GM19240 (cell line): ENCODE measurements around the gene AUTS2.
A peak's percentile ranks its signal among the peaks of the same experiment; 100 is the strongest.

Experiments
- DNase-seq: peaks from one replicate; pipeline ENCODE4 v3.0.0; 2011; ENCODE audit warnings: low spot score; ENCODE audit not compliant: insufficient read length

AUTS2 gene

DNA sequence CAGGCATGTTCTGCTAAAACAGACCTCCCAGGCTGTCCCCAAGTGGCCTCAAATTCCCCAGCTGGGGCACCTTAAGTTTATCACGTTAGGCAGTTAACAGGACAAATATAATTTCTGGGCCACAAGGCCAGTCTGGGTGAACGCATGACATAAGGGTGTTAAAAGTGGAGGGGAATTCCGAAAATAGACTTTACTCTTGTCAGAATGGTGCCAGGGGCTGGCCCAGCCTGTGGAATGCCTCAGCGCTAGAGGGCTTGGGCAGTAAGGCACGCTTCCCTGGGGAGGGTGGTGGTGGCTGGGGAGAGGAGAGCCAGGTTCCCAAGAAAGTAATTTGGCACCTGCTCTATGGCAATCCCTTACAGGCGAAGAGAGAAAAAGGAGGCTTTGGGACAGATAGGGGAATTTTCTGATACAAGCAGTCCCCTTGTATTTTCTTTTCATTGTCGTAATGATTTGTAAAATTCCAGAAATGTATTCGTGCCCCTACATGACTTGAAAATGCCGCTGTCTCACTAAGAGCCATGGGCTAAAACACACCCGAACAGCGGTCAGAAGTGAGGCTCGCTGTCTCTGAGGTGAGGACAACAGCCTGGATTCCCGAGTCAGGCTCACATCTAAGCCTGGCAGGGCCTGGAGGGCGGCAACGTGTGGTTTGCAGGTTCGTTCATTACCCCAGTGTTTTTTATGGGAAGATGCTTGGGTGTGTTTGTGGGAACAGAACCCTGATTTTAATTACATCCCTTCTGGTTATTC, 1070.5 kb downstream of the AUTS2 start:
- DNase-seq: no peak

DNA sequence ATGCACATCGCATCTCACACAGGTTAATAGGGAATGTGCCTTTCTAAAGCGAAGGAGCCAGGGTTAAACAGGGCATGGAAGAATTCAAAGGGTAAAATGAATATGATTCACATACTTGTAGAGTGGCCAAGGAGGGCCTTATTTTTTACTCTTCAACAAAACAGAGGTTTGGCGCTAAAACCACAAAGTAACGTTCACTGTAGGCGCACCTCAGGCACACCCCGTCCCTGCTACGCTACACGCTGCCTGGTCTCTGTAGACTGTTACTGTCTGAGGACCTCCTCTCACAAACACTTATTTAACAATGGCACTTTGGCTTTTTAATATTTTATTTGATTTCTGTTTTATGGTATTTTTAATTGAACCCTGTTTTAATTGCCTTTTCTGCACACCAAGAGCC, 1071.6 kb downstream of the AUTS2 start:
- no peak for DNase-seq

DNA sequence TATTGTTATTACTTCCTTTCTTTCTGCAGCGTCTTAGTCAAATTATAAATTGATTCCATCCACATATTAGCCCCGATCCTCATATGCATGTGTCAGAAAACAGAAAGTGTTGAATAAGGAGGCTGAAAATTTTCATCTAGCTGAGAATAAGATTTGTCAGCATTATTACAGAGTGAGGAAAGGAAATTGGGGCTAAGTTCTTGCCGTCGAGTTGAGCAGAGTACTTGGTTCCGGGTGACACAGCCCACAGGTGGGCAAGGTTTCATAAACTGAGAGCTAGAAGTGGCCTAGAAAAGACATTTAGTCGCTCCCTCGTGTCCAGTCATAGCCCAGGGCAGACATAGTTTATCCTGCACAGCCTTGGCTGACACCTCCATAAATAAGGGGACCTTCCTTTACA, 1072.0 kb downstream of the AUTS2 start:
- DNase-seq: no peak

DNA sequence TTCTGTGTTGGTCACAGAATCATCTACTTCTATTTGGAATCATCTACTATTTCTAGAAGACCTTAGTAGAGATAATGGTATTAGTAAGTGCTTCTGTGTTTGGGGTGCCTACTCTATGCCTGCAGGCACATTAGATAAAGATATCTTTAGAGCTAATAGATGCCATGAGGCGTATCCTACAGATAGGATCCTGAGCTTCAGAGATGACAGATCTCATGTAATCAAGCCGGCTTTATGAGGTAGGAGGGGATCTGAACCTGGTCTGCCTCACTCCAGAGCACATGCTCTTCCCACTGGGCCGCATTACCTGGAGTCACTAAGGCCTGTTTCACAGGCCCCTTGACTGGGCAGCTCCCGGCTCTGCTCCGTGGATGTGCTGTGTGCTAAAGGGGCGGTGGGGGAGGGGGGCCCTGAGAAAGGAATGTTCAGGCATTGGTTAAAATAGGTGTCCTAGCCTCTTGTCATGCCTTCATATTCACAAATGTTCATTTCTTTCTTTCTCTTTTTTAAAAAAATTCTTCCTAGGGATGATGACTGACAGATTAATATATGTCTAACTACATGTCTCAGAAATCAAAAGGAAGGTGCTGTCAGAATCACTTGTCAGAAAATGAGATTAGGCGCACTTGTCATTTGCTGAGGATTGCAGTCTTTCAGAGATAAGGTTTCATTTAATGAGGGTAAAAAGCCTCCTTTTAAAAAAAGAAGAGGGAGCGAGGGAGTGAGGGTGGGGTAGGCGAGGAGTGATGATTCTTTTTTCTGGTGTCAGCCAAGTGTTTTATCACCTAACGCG, 1075.7 kb downstream of the AUTS2 start:
- DNase-seq: no peak

- DNase-seq: no peak
Observed at GRCh38 chr7:70674571-70675010, 1076.3 kb downstream of the AUTS2 start.

- no peak for DNase-seq
Observed at GRCh38 chr7:70676243-70676642, 1078.0 kb downstream of the AUTS2 start.

DNA sequence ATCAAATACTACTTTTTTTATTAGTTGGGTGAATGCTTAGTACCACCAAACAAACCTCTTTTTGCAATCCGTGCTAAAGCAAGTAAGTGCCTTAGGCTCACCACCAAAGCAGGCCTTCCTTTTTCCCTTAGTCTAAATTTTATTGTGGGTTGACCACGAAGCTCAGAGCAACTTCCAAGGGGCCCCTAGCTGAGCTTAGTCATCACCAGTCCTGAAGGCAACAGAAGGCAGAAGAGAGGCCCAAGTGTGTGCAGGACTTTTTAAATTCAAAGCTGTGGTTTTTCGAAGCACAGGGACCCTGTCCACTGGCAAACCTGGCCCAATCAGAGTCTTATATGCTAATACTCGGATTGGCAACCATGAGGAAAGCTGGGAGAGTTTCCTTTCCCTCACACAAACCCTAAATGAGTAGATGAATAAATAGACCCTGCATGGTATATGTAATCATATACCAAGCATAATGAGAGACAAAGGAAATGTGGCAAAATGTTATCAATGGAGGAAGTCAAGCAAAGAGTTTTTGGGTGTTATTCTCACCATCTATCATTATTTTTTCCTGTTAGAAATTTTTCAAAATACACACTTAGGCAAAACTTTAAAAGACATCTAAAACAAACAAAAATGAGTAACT, 1080.5 kb downstream of the AUTS2 start:
- DNase-seq: no peak

GRCh38 chr7:70679661-70680060, 1081.4 kb downstream of the AUTS2 start:
- no peak for DNase-seq

GRCh38 chr7:70680306-70680705, 1082.0 kb downstream of the AUTS2 start:
- no peak for DNase-seq

DNA sequence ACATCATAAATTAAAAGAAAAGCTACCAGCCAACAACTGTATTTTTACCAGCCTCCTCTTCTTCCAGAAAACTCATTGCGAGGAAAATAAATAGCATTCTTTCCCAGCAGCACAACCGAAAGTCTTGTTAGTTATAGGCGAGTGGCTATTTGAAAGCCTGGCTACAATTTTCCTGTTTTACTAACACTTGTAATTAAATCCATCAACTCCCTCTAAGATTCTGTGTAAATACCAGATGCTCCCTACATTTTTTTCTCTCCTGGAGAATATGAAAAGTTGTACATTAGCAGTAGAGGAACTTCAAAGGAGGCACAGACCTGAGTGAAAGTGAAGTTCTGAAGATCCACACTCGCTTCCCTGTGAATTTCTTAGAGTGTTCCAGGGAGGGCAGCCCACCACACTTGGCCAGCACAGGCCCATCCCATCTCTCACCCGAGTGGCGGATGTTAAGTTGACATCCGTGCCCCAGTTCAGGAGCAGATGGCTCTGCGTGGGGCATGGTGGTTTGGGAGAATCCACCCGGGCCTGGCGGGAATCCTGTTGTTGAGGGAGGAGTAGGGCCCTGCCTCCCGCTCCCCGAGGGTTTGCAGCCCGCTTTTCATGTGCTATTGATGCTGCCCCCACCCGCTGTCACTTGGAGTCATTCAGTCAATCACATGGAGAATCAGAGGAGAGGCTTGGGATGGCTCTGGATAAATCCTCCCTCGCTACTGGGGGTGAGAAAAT, 1082.6 kb downstream of the AUTS2 start:
- no peak for DNase-seq

DNA sequence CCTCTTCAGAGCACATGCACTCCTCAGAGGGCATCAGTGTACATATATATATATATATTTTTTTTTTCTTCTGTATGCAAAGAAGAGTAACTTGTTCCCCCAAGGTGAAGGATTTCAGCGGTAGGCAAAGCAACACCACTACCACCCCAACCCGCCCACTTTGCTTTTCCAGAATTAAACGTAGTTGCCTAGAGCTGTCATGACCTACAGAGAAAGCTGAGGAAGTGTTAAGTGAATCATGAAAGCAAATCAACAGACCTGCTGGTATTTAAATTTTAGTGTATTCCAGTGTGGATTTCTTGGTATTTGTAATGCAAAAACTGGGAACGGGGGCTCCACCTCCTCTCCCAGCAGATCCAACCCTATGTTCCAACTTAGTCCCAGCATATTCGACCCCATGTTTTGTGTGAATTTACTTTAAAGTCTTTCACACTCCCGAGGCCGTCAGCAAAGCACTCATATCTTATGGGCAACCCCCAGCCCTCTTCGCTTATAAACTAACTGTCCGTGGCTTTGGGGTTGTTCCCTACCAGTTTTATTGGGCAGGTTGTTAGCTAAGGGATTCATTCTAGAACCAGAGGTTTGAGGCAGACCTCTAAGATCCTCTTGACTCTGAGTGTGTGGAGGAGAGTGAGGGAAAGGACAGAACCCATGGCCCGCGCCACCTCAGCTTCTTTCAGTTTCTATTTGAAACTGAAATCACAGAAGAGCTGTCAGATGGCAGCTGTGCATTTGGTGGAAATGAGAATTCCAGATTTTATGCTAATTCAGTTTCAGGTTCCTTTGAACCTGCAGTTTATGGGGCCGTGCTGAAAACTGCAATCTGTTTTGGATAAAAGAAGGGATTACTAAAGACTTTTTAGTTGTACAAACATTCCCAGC, 1083.4 kb downstream of the AUTS2 start:
- peak; percentile 53 for DNase-seq

DNA sequence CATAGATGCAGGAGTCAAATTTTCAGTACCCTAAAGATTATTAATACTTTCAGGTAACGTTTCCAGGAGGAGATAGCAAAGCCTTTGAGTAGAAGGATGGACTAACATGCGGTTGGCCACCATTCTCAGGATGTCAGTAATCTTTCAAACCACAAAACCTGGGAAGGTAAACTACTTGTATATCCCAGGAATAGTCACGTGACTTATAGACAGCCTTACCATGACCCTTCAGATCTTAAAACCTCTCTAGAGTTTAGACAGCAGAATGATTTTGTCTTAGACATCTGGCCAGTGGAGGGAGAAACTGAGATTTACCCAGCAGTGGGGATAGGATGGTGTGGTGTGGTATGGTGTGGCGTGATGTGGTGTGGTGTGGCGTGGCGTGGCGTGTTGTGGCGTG, 1085.9 kb downstream of the AUTS2 start:
- no peak for DNase-seq

DNA sequence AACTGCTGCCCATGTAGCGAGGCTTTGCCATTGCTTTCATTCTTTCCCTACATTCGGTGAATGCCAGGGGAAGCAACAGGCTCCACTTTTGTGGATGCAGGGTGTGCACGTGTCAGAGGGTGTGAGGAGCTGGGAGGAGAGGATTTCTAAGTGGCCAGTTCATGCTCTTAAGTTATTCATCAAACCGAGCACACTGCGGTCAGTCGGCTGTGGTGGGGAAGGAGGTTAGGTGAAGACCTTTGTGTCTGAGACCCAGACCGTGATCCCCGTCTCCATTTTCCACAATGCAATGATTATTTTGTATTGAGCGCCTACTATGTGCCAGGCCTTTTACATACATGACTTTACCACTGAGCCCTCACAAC, 1095.0 kb downstream of the AUTS2 start:
- DNase-seq: no peak

GRCh38 chr7:70693686-70694433, 1095.6 kb downstream of the AUTS2 start:
- DNase-seq: peak; percentile 38

DNA sequence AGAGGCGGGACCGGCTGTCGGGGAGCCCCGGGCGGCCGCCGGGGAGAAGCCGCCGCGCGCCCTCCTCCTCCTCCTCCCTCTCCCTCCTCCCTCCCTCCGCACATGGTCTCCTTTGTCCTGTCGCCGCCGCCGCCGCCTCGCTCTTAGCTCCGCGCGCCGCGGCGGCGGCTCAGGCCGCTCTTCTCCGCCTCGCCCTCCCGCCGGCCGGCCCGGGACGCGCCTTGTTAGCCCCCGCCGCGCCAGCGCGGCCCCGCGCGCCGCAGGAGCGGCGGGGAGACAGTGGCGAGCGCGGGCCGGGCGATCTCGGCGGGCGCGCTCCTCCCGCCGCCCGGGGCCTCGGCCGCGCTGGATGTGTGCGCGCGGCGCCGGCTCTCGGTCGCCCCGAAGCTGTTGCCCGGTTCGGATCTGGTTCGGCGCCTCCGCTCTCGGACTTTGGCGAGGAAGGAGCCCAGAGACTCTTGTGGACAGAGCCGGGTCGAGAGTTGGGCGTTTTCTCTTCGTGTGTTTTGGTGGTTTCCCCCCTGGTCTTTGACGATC, 1096.2 kb downstream of the AUTS2 start:
- DNase-seq: no peak

GRCh38 chr7:70694971-70695794, 1096.9 kb downstream of the AUTS2 start:
- no peak for DNase-seq

DNA sequence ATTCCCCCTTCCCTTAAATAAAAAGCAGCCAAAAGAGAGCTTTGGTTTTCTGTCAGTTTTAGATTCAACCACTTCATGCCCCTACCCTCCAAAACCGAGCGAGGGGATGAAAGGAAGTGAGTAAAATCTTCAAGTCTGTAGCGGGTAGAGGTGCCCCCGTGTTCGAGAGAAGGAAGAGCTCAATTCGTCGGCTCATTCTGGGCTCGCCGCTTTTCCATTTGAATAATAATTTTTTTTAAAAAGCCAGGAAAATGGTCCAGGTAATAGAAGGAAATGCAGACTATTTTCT, 1097.5 kb downstream of the AUTS2 start:
- no peak for DNase-seq

- no peak for DNase-seq
Observed at GRCh38 chr7:70696201-70696754, 1098.0 kb downstream of the AUTS2 start.
